Measurements from ENCODE around the gene PPM1A. TPM values are rescaled to one million over a fixed set of nuclear protein-coding genes. Genes with fewer than 3 reads are reported as not detected.
A peak's percentile ranks its signal among the peaks of the same experiment; 100 is the strongest.

PPM1A gene
- polyA plus RNA-seq (2013, experiment 1 of 2): 31.3 TPM
- polyA plus RNA-seq (2013, experiment 2 of 2): 29.8 TPM

- Histone ChIP-seq H3K9me3 (ENCODE audit: control insufficient read depth, low read length) (no peaks in the 10 kb centered on the region), H3K27ac (ENCODE audit: low read depth, low read length, severe bottlenecking) (peak within 1 kb of the TSS; percentile 96), H3K4me3 (ENCODE audit: extremely low read depth, insufficient read depth, low read length, poor library complexity, severe bottlenecking) (peak within 1 kb of the TSS; percentile 67), H3K36me3 (ENCODE audit: control insufficient read depth, insufficient read depth, low read length) (no peaks in the 10 kb centered on the region), H3K4me1 (ENCODE audit: control insufficient read depth, insufficient read depth, low read length, poor library complexity, severe bottlenecking) (peaks cover 7% of the 10 kb centered on the region)
- WGBS, 2 experiments (ENCODE audit: insufficient coverage in 2 of 2): 0 to 1% methylated on average over 29 to 34 of the region's 74 CpGs
These were observed at the start of gene PPM1A for GRCh38 chr14:60248697-60249318. TSS of gene PPM1A (plus strand) at chr14:60249221. CDS start at chr14:60282704, 33,483 bp downstream.

DNA sequence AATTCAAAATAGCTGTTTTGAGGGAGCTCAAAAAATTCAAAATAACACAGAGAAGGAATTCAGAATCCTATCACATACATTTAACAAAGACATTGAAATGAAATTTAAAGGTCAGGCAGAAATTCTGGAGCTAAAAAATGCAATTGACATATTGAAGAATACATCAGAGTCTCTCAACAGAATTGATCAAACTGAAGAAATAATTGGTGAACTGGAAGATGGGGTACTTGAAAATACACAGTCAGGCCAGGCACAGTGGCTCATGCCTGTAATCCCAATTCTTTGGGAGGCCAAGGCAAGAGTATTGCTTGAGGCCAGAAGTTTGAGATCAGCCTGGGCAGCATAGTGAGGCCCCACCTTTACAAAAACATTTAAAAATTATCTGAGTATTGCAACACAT lies 49.7 kb upstream of the PPM1A start:
- H3K27ac ChIP-seq (ENCODE audit: low read depth, low read length, severe bottlenecking): no peak overlapping the region
- H3K36me3 ChIP-seq (ENCODE audit: control insufficient read depth, insufficient read depth, low read length): no peaks in the 10 kb centered on the region
- no peak overlapping the region for H3K4me3 ChIP-seq (ENCODE audit: extremely low read depth, insufficient read depth, low read length, poor library complexity, severe bottlenecking)
- no peaks in the 10 kb centered on the region for H3K9me3 ChIP-seq (ENCODE audit: control insufficient read depth, low read length)
- H3K4me1 ChIP-seq (ENCODE audit: control insufficient read depth, insufficient read depth, low read length, poor library complexity, severe bottlenecking): no peaks in the 10 kb centered on the region

GRCh38 chr14:60204104-60204842 lies 44.7 kb upstream of the PPM1A start:
- Histone ChIP-seq H3K36me3 (ENCODE audit: control insufficient read depth, insufficient read depth, low read length) (no peaks in the 10 kb centered on the region), H3K4me1 (ENCODE audit: control insufficient read depth, insufficient read depth, low read length, poor library complexity, severe bottlenecking) (no peaks in the 10 kb centered on the region), H3K9me3 (ENCODE audit: control insufficient read depth, low read length) (no peaks in the 10 kb centered on the region), H3K4me3 (ENCODE audit: extremely low read depth, insufficient read depth, low read length, poor library complexity, severe bottlenecking) (no peak overlapping the region), H3K27ac (ENCODE audit: low read depth, low read length, severe bottlenecking) (no peak overlapping the region)
- WGBS, 2 experiments (ENCODE audit: insufficient coverage in 2 of 2): 57 to 69% methylated on average over 3 to 5 of the region's 8 CpGs

DNA sequence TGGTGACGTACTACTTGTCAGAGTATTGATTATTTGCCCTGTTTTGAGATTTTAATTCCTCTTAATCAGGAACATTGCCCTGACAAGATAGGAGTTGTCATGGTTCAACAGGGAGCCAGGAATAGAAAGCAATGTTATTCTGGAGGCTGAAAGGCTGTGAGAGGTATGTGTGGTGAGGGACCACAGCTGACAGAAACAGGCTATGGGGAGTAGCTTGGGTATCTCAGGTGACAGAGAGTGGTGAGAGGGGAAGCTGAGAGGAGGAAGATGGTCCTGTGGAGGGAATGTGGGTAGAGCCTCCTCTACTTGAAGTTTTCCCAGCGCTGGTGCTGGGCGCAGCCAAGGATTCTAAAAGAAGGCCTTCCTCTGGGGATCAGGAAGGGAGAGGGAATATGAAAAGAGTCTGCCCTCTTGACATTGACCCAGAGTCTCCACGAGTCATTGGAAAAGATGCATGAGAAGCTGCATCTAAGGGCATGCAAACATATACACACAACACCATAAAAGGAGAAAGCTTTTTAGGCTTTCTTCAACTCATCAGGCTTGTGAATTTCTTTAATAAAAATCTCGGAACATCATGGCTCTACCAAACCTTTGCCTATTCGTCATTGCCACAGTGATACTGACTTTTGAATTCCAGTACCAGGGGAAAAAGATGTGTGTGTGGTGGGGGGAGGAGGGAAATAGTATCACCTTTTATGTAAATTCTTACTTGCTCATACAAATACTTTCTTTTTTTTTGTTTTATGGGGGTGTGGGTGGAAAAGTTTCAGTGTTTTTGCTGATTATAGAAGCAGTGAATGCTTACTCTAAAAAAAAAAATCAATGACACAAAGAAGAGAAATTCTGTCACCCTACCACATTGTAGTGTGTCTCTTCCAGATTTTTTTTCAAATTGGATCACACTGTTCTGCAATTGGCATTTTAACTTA lies 43.9 kb upstream of the PPM1A start:
- Histone ChIP-seq H3K4me3 (ENCODE audit: extremely low read depth, insufficient read depth, low read length, poor library complexity, severe bottlenecking) (no peak overlapping the region), H3K9me3 (ENCODE audit: control insufficient read depth, low read length) (no peaks in the 10 kb centered on the region), H3K27ac (ENCODE audit: low read depth, low read length, severe bottlenecking) (no peak overlapping the region), H3K36me3 (ENCODE audit: control insufficient read depth, insufficient read depth, low read length) (no peaks in the 10 kb centered on the region), H3K4me1 (ENCODE audit: control insufficient read depth, insufficient read depth, low read length, poor library complexity, severe bottlenecking) (no peaks in the 10 kb centered on the region)
- 68 to 72% methylated on average over 2 to 3 of the region's 6 CpGs for WGBS, 2 experiments (ENCODE audit: insufficient coverage in 2 of 2)

DNA sequence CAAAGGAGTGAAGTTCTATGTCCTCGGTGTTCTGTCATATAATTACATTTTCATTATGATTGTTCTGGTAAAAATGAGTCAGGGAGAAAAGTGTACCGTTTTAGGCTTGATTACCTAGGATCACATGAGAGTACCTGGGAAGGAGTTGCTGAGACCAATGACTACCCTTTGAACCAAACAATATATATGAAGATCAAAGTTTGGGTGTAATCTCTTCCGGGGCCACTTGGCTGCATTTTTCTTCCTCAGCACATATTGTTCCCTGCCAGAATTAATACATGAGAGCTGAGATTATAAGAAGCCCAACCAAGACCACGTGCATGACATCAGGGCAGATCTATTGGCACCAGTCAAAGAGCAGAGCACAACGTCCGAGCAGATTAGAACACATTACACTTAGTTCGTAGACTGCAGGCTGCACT lies 42.8 kb upstream of the PPM1A start:
- Histone ChIP-seq H3K27ac (ENCODE audit: low read depth, low read length, severe bottlenecking) (no peak overlapping the region), H3K9me3 (ENCODE audit: control insufficient read depth, low read length) (no peaks in the 10 kb centered on the region), H3K36me3 (ENCODE audit: control insufficient read depth, insufficient read depth, low read length) (no peaks in the 10 kb centered on the region), H3K4me1 (ENCODE audit: control insufficient read depth, insufficient read depth, low read length, poor library complexity, severe bottlenecking) (no peaks in the 10 kb centered on the region), H3K4me3 (ENCODE audit: extremely low read depth, insufficient read depth, low read length, poor library complexity, severe bottlenecking) (no peak overlapping the region)
- WGBS, 2 experiments (ENCODE audit: insufficient coverage in 2 of 2): 97 to 98% methylated on average over 4 to 5 of the region's 7 CpGs

DNA sequence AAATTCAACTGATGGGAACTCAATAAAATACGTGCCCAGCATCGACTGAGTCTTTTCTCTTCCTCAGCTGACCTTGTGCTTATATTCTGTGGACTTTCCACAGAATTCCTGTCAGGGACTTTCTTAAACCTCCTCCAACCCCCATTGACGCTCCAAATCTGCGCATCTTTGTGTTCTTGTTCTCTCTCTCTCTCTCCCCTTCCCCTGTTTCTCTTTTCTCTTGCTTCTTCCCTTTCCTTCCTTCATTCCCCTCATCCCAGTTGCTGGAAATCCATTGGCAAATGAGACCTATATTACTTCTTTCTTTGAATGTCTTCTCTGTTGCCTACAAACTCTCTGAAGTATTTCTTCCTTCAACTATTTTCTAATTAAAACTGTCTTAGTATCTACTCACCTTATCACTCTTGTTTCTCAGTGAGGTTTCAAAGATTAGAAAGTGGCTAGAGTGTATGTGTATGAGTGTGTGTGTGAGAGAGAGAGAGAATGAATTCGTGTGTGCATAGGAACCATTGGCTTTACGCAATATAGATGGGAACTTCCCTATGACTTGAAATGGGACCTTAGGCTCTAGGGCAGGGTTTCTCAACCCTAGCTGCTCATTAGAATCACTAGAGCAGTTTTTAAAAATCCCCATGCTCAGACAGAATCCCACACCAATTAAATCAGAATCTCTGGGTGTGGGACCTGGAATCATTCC lies 42.0 kb upstream of the PPM1A start:
- H3K27ac ChIP-seq (ENCODE audit: low read depth, low read length, severe bottlenecking): no peak overlapping the region
- no peaks in the 10 kb centered on the region for H3K36me3 ChIP-seq (ENCODE audit: control insufficient read depth, insufficient read depth, low read length)
- H3K4me1 ChIP-seq (ENCODE audit: control insufficient read depth, insufficient read depth, low read length, poor library complexity, severe bottlenecking): no peaks in the 10 kb centered on the region
- WGBS, 2 experiments (ENCODE audit: insufficient coverage in 2 of 2): 87 to 88% methylated on average over 6 of the region's 6 CpGs
- H3K4me3 ChIP-seq (ENCODE audit: extremely low read depth, insufficient read depth, low read length, poor library complexity, severe bottlenecking): no peak overlapping the region
- H3K9me3 ChIP-seq (ENCODE audit: control insufficient read depth, low read length): no peaks in the 10 kb centered on the region

- Histone ChIP-seq H3K9me3 (ENCODE audit: control insufficient read depth, low read length) (no peaks in the 10 kb centered on the region), H3K36me3 (ENCODE audit: control insufficient read depth, insufficient read depth, low read length) (no peaks in the 10 kb centered on the region), H3K27ac (ENCODE audit: low read depth, low read length, severe bottlenecking) (no peak overlapping the region), H3K4me3 (ENCODE audit: extremely low read depth, insufficient read depth, low read length, poor library complexity, severe bottlenecking) (no peak overlapping the region), H3K4me1 (ENCODE audit: control insufficient read depth, insufficient read depth, low read length, poor library complexity, severe bottlenecking) (no peaks in the 10 kb centered on the region)
- WGBS, 2 experiments (ENCODE audit: insufficient coverage in 2 of 2): no CpG with 5 or more reads among the region's 1 CpG
These were observed 38.3 kb upstream of the PPM1A start for GRCh38 chr14:60210703-60211102.

DNA sequence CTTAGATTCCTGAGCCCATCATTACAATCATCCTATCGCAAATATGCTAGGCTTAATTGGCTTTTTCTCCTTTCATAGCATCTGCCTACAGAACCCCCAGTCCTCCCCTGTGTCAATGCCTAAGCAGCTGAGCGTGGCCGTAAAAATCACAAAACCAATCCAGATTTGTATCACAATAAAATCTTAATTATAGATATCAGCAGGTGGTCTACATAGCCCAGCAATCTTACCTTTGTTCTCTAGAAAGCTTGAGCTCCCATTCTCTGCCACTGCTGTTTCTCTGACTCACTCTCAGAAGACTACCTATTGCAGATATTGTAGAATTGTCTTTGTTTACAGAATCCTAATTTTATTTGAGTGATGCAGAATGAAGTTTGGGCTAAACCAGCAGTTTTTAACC lies 37.9 kb upstream of the PPM1A start:
- Histone ChIP-seq H3K4me1 (ENCODE audit: control insufficient read depth, insufficient read depth, low read length, poor library complexity, severe bottlenecking) (no peaks in the 10 kb centered on the region), H3K4me3 (ENCODE audit: extremely low read depth, insufficient read depth, low read length, poor library complexity, severe bottlenecking) (no peak overlapping the region)
- 88 to 90% methylated on average over 1 of the region's 3 CpGs for WGBS, 2 experiments (ENCODE audit: insufficient coverage in 2 of 2)

GRCh38 chr14:60212503-60213371 lies 36.3 kb upstream of the PPM1A start:
- Histone ChIP-seq H3K4me3 (ENCODE audit: extremely low read depth, insufficient read depth, low read length, poor library complexity, severe bottlenecking) (no peak overlapping the region), H3K4me1 (ENCODE audit: control insufficient read depth, insufficient read depth, low read length, poor library complexity, severe bottlenecking) (no peaks in the 10 kb centered on the region), H3K9me3 (ENCODE audit: control insufficient read depth, low read length) (no peaks in the 10 kb centered on the region), H3K27ac (ENCODE audit: low read depth, low read length, severe bottlenecking) (no peak overlapping the region), H3K36me3 (ENCODE audit: control insufficient read depth, insufficient read depth, low read length) (no peaks in the 10 kb centered on the region)
- 80 to 100% methylated on average over 1 to 2 of the region's 5 CpGs for WGBS, 2 experiments (ENCODE audit: insufficient coverage in 2 of 2)

More for the DNA sequence above, 37.9 kb upstream of the PPM1A start:
- Histone ChIP-seq H3K9me3 (ENCODE audit: control insufficient read depth, low read length) (no peaks in the 10 kb centered on the region), H3K27ac (ENCODE audit: low read depth, low read length, severe bottlenecking) (no peak overlapping the region), H3K36me3 (ENCODE audit: control insufficient read depth, insufficient read depth, low read length) (no peaks in the 10 kb centered on the region)

Data from mesodermal cell (in vitro differentiated cells).